ENCODE data around the gene ATRNL1. TPM values are rescaled to one million over a fixed set of nuclear protein-coding genes. Genes with fewer than 3 reads are reported as not detected.

Gene ATRNL1
- total and polyA plus RNA-seq, 2 experiments from 2014 or later, result 5.9 to 17.4 TPM

- no peaks in the 10 kb centered on the region for H3K27me3 ChIP-seq
- no peak overlapping the region for H2AFZ ChIP-seq
- no peaks in the 10 kb centered on the region for H3K4me1 ChIP-seq (ENCODE audit: insufficient read depth)
- TF ChIP-seq CTCF (IDR thresholded peaks at IDR 0.05; ENCODE audit: poor library complexity) (no peak), EZH2phosphoT487 (IDR thresholded peaks at IDR 0.05; ENCODE audit: low read depth, severe bottlenecking, unreplicated experiment) (no peak), EZH2 (IDR thresholded peaks at IDR 0.05; ENCODE audit: borderline replicate concordance) (no peak)
- H4K20me1 ChIP-seq (ENCODE audit: insufficient read depth, poor library complexity, severe bottlenecking), result no peaks in the 10 kb centered on the region
- no peaks in the 10 kb centered on the region for H3K79me2 ChIP-seq
- no peak overlapping the region for H3K4me3 ChIP-seq
- 30% methylated on average over 1 of the region's 1 CpG for WGBS (ENCODE audit: low lambda C conversion rate, missing lambda C conversion rate)
- H3K9me2 ChIP-seq (replicated peaks; ENCODE audit: insufficient read depth), result no peaks in the 10 kb centered on the region
- no peak overlapping the region for H3K27ac ChIP-seq
- no peak overlapping the region for H3K4me2 ChIP-seq
- DNase-seq (ENCODE audit: low spot score), result no peak
- H3K9me3 ChIP-seq (ENCODE audit: low read depth), result no peaks in the 10 kb centered on the region
- H3K36me3 ChIP-seq (replicated peaks; ENCODE audit: insufficient read depth, low read depth), result no peaks in the 10 kb centered on the region
Measured at GRCh38 chr10:115066528-115066927, 26.6 kb upstream of the ATRNL1 start.

GRCh38 chr10:115073796-115074195, 19.4 kb upstream of the ATRNL1 start:
- Histone ChIP-seq H3K27me3 (no peaks in the 10 kb centered on the region), H3K79me2 (no peaks in the 10 kb centered on the region), H4K20me1 (ENCODE audit: insufficient read depth, poor library complexity, severe bottlenecking) (no peaks in the 10 kb centered on the region), H3K36me3 (replicated peaks; ENCODE audit: insufficient read depth, low read depth) (no peaks in the 10 kb centered on the region), H3K4me1 (ENCODE audit: insufficient read depth) (no peaks in the 10 kb centered on the region), H3K4me3 (no peak overlapping the region), H2AFZ (no peak overlapping the region), H3K9me3 (ENCODE audit: low read depth) (no peaks in the 10 kb centered on the region), H3K9me2 (replicated peaks; ENCODE audit: insufficient read depth) (no peaks in the 10 kb centered on the region), H3K27ac (no peak overlapping the region), H3K4me2 (no peak overlapping the region)
- 92% methylated on average over 1 of the region's 1 CpG for WGBS (ENCODE audit: low lambda C conversion rate, missing lambda C conversion rate)
- no peak for TF ChIP-seq EZH2phosphoT487 (IDR thresholded peaks at IDR 0.05; ENCODE audit: low read depth, severe bottlenecking, unreplicated experiment)
- no peak for DNase-seq (ENCODE audit: low spot score)

- Histone ChIP-seq H4K20me1 (ENCODE audit: insufficient read depth, poor library complexity, severe bottlenecking) (no peaks in the 10 kb centered on the region), H3K9me2 (replicated peaks; ENCODE audit: insufficient read depth) (no peaks in the 10 kb centered on the region), H3K27me3 (no peaks in the 10 kb centered on the region), H3K4me3 (no peak overlapping the region), H3K36me3 (replicated peaks; ENCODE audit: insufficient read depth, low read depth) (no peaks in the 10 kb centered on the region), H3K4me1 (ENCODE audit: insufficient read depth) (no peaks in the 10 kb centered on the region), H3K27ac (no peak overlapping the region), H3K79me2 (no peaks in the 10 kb centered on the region), H3K4me2 (no peak overlapping the region), H2AFZ (no peak overlapping the region), H3K9me3 (ENCODE audit: low read depth) (no peaks in the 10 kb centered on the region)
- DNase-seq (ENCODE audit: low spot score), result no peak
- TF ChIP-seq EZH2phosphoT487 (IDR thresholded peaks at IDR 0.05; ENCODE audit: low read depth, severe bottlenecking, unreplicated experiment) (no peak), CTCF (IDR thresholded peaks at IDR 0.05; ENCODE audit: poor library complexity) (no peak), EZH2 (IDR thresholded peaks at IDR 0.05; ENCODE audit: borderline replicate concordance) (no peak)
- 74% methylated on average over 2 of the region's 2 CpGs for WGBS (ENCODE audit: low lambda C conversion rate, missing lambda C conversion rate)
Measured at GRCh38 chr10:115082506-115082905, 10.7 kb upstream of the ATRNL1 start.

GRCh38 chr10:115084277-115084850, 8.8 kb upstream of the ATRNL1 start:
- H2AFZ ChIP-seq, result no peak overlapping the region
- TF ChIP-seq CTCF (IDR thresholded peaks at IDR 0.05; ENCODE audit: poor library complexity), result no peak
- TF ChIP-seq EZH2phosphoT487 (IDR thresholded peaks at IDR 0.05; ENCODE audit: low read depth, severe bottlenecking, unreplicated experiment), result no peak
- H3K27me3 ChIP-seq, result no peaks in the 10 kb centered on the region
- H3K4me3 ChIP-seq, result no peak overlapping the region
- peak overlapping the region; percentile 1 for H3K4me2 ChIP-seq
- no peak for DNase-seq (ENCODE audit: low spot score)
- H3K9me3 ChIP-seq (ENCODE audit: low read depth), result no peaks in the 10 kb centered on the region
- H3K36me3 ChIP-seq (replicated peaks; ENCODE audit: insufficient read depth, low read depth), result no peaks in the 10 kb centered on the region
- no peaks in the 10 kb centered on the region for H3K79me2 ChIP-seq
- H3K27ac ChIP-seq, result peak overlapping the region; percentile 18
- H3K9me2 ChIP-seq (replicated peaks; ENCODE audit: insufficient read depth), result no peaks in the 10 kb centered on the region
- no peaks in the 10 kb centered on the region for H3K4me1 ChIP-seq (ENCODE audit: insufficient read depth)
- no peaks in the 10 kb centered on the region for H4K20me1 ChIP-seq (ENCODE audit: insufficient read depth, poor library complexity, severe bottlenecking)
- 57% methylated on average over 5 of the region's 5 CpGs for WGBS (ENCODE audit: low lambda C conversion rate, missing lambda C conversion rate)

Measured in hepatocyte (in vitro differentiated cells).